RWPE2 (cell line): ENCODE results near the gene KRTAP10-12.
"Not testable (repeated sequence)": the region's sequence is repeated elsewhere in the genome, so short reads cannot be mapped to it uniquely, and the experiment has no call there.

Source experiments
- ATAC-seq: fragments of 200-7000 bp; cut with Tn5 transposase; 3 replicates; pipeline ENCODE4 v1.9.1; 2021; ENCODE audit warnings: low read depth
- DNase-seq: peaks from one replicate; pipeline ENCODE4 v3.0.0-alpha.2; 2020; ENCODE audit warnings: low spot score
- H3K27ac ChIP-seq: fragments of 450-650 bp; 2 replicates; pipeline ENCODE4 v1.5.1; 2017; ENCODE audit warnings: mild to moderate bottlenecking; ENCODE audit not compliant: poor library complexity, severe bottlenecking
- H3K27me3 ChIP-seq: fragments of 250-450 bp; sonication (Bioruptor Pico); 2 replicates; pipeline ENCODE4 v1.5.1; 2021; ENCODE audit warnings: mild to moderate bottlenecking, moderate library complexity; ENCODE audit not compliant: insufficient read depth, poor library complexity, severe bottlenecking
- H3K36me3 ChIP-seq: fragments of 250-450 bp; sonication (Bioruptor Pico); 2 replicates; pipeline ENCODE4 v1.5.1; 2020; ENCODE audit warnings: low read depth, mild to moderate bottlenecking, moderate library complexity
- H3K4me1 ChIP-seq: fragments of 250-450 bp; sonication (Bioruptor Pico); 2 replicates; pipeline ENCODE4 v1.5.1; 2021; ENCODE audit warnings: mild to moderate bottlenecking, moderate library complexity; ENCODE audit not compliant: insufficient read depth, poor library complexity, severe bottlenecking
- H3K4me3 ChIP-seq: fragments of 250-450 bp; sonication (Bioruptor Pico); 2 replicates; pipeline ENCODE4 v1.5.1; 2021; ENCODE audit warnings: mild to moderate bottlenecking, moderate library complexity; ENCODE audit not compliant: severe bottlenecking
- H3K9me3 ChIP-seq: fragments of 250-450 bp; sonication (Bioruptor Pico); 2 replicates; pipeline ENCODE4 v1.5.1; 2021; ENCODE audit warnings: mild to moderate bottlenecking, moderate library complexity; ENCODE audit not compliant: severe bottlenecking
- TF ChIP-seq, protein P1 (sequence below): fragments of 450-650 bp; IDR thresholded peaks from one replicate; pipeline ENCODE4 v1.5.1; 2017; ENCODE audit warnings: mild to moderate bottlenecking, moderate library complexity; ENCODE audit not compliant: poor library complexity, severe bottlenecking

KRTAP10-12 gene, protein sequence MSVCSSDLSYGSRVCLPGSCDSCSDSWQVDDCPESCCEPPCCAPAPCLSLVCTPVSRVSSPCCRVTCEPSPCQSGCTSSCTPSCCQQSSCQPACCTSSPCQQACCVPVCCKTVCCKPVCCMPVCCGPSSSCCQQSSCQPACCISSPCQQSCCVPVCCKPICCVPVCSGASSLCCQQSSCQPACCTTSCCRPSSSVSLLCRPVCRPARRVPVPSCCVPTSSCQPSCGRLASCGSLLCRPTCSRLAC

GRCh38 chr21:44697172-44697810, at the start of gene KRTAP10-12:
Gene KRTAP10-12 (plus strand): TSS chr21:44697172. CDS start chr21:44697202, 30 bp downstream.
- not testable (repeated sequence) for H3K9me3 ChIP-seq, ATAC-seq, DNase-seq, H3K4me3 ChIP-seq, H3K4me1 ChIP-seq, H3K27ac ChIP-seq, H3K36me3 ChIP-seq
- peaks cover 28% of the 10 kb centered on the region for H3K27me3 ChIP-seq

- H3K9me3 ChIP-seq, result no peaks in the 10 kb centered on the region
- ATAC-seq, result no peak
Measured at GRCh38 chr21:44647222-44647552, 49.8 kb upstream of the KRTAP10-12 start.

GRCh38 chr21:44648557-44649311, 48.2 kb upstream of the KRTAP10-12 start:
- DNase-seq (no peak), ATAC-seq (no peak)
- Histone ChIP-seq H3K27ac (no peak overlapping the region), H3K9me3 (no peaks in the 10 kb centered on the region), H3K4me1 (no peaks in the 10 kb centered on the region), H3K27me3 (no peaks in the 10 kb centered on the region), H3K36me3 (no peaks in the 10 kb centered on the region), H3K4me3 (no peak overlapping the region)
- TF ChIP-seq, protein P1, sequence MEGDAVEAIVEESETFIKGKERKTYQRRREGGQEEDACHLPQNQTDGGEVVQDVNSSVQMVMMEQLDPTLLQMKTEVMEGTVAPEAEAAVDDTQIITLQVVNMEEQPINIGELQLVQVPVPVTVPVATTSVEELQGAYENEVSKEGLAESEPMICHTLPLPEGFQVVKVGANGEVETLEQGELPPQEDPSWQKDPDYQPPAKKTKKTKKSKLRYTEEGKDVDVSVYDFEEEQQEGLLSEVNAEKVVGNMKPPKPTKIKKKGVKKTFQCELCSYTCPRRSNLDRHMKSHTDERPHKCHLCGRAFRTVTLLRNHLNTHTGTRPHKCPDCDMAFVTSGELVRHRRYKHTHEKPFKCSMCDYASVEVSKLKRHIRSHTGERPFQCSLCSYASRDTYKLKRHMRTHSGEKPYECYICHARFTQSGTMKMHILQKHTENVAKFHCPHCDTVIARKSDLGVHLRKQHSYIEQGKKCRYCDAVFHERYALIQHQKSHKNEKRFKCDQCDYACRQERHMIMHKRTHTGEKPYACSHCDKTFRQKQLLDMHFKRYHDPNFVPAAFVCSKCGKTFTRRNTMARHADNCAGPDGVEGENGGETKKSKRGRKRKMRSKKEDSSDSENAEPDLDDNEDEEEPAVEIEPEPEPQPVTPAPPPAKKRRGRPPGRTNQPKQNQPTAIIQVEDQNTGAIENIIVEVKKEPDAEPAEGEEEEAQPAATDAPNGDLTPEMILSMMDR, result no peak

More at GRCh38 chr21:44647222-44647552, 49.8 kb upstream of the KRTAP10-12 start:
- TF ChIP-seq, protein P1, result no peak
- Histone ChIP-seq H3K27ac (no peak overlapping the region), H3K4me1 (no peaks in the 10 kb centered on the region), H3K36me3 (no peaks in the 10 kb centered on the region), H3K27me3 (no peaks in the 10 kb centered on the region), H3K4me3 (no peak overlapping the region)
- no peak for DNase-seq

DNA sequence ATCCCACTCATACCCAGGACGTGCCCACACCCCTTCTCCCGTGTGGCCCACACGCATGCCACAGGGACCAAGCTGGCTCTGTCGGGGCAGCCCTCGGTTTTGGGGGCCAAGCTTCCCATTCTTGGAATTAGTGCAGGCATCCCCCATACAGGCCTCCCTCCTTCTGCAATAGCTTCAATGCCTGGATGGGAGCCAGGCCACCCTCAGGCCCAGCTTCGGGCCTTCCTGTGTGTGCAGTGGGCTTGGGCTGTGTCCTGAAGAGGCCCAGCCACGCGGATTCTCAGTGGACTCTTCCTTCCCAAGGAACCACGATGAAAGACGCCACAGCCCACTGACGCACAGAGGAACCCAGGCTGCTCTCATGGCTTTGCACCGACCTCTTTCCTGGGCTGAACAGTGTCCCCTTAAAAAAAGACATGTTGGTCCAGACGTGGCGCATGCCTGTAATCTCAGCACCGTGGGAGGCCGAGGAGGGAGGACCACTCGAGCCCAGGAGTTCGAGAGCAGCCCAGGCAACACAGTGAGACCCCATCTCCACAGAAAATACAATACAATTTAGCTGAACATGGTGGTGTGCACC, 47.4 kb upstream of the KRTAP10-12 start:
- DNase-seq, result no peak
- H3K36me3 ChIP-seq, result no peaks in the 10 kb centered on the region

More for the DNA sequence above, 47.4 kb upstream of the KRTAP10-12 start:
- no peak for ATAC-seq
- Histone ChIP-seq H3K4me1 (no peaks in the 10 kb centered on the region), H3K27me3 (peaks cover 6% of the 10 kb centered on the region), H3K4me3 (no peak overlapping the region), H3K27ac (no peak overlapping the region), H3K9me3 (no peaks in the 10 kb centered on the region)
- TF ChIP-seq, protein P1, result no peak
